Liver (tissue), 9 donors: ENCODE data around the gene LONRF2. TPM values are rescaled to one million over a fixed set of nuclear protein-coding genes. Genes with fewer than 3 reads are reported as not detected.
A peak's percentile ranks its signal among the peaks of the same experiment; 100 is the strongest.

Source experiments
- DNase-seq: peaks from one replicate; pipeline ENCODE4 v3.0.0-alpha.2; 2017; ENCODE audit warnings: low spot score
- H3K27ac ChIP-seq, 2 donors: one replicate each; pipeline ENCODE4 v1.7.0; 2013; ENCODE audit warnings: inconsistent platforms in 2 of 2, low read length in 2 of 2, control low read depth in 1 of 2, low read depth in 1 of 2, mild to moderate bottlenecking in 1 of 2
- H3K27me3 ChIP-seq, 4 donors: one replicate each; pipeline versions ENCODE4 v1.6.1 to v1.7.0; 2013; ENCODE audit warnings: low read length in 3 of 4, inconsistent platforms in 1 of 4, mild to moderate bottlenecking in 1 of 4, moderate library complexity in 1 of 4; ENCODE audit not compliant: control insufficient read depth in 4 of 4, insufficient read depth in 4 of 4
- H3K36me3 ChIP-seq, 4 donors: one replicate each; pipeline versions ENCODE4 v1.6.1 to v1.7.0; 2013; ENCODE audit warnings: low read length in 3 of 4, mild to moderate bottlenecking in 3 of 4, low read depth in 1 of 4, moderate library complexity in 1 of 4; ENCODE audit not compliant: control insufficient read depth in 4 of 4, insufficient read depth in 3 of 4
- H3K4me1 ChIP-seq, 4 donors: one replicate each; pipeline versions ENCODE4 v1.6.1 to v1.7.0; 2013; ENCODE audit warnings: low read length in 3 of 4, mild to moderate bottlenecking in 3 of 4, moderate library complexity in 1 of 4; ENCODE audit not compliant: control insufficient read depth in 4 of 4, insufficient read depth in 4 of 4
- H3K4me3 ChIP-seq, 3 donors: one replicate each; pipeline versions ENCODE4 v1.6.1 to v1.7.0; 2013; ENCODE audit warnings: low read length in 3 of 3, control low read depth in 1 of 3, low read depth in 1 of 3, mild to moderate bottlenecking in 1 of 3
- H3K9ac ChIP-seq, 2 donors: one replicate each; pipeline ENCODE4 v1.7.0; 2013; ENCODE audit warnings: low read length in 2 of 2, mild to moderate bottlenecking in 2 of 2, moderate library complexity in 2 of 2, control low read depth in 1 of 2, low read depth in 1 of 2
- H3K9me3 ChIP-seq, 4 donors: one replicate each; pipeline versions ENCODE4 v1.6.1 to v1.7.0; 2013; ENCODE audit warnings: low read length in 3 of 4; ENCODE audit not compliant: control insufficient read depth in 4 of 4
- ATF3 ChIP-seq: IDR thresholded peaks from 2 replicates; pipeline ENCODE4 v1.6.1; 2016; ENCODE audit warnings: antibody characterized with exemption
- CTCF ChIP-seq: fragments of 150-350 bp; IDR thresholded peaks from 2 replicates; pipeline ENCODE4 v1.5.1; 2017; ENCODE audit warnings: improper control_type of control experiment, low read depth, low read length; ENCODE audit not compliant: missing input control
- EGR1 ChIP-seq, 2 donors: IDR thresholded peaks; 2 replicates each; pipeline ENCODE4 v1.6.1; 2016 to 2018; ENCODE audit warnings: antibody characterized with exemption in 2 of 2, low read depth in 2 of 2
- FOXA1 ChIP-seq: IDR thresholded peaks from 2 replicates; pipeline ENCODE4 v1.6.1; 2016; ENCODE audit warnings: antibody characterized with exemption
- FOXA2 ChIP-seq: IDR thresholded peaks from 2 replicates; pipeline ENCODE4 v1.6.1; 2016; ENCODE audit warnings: antibody characterized with exemption
- GABPA ChIP-seq, 2 donors: IDR thresholded peaks in 1 of 2; conservative IDR thresholded peaks in 1 of 2; 2 replicates each; pipeline ENCODE4 v1.6.1; 2016; ENCODE audit warnings: antibody characterized with exemption in 2 of 2, mild to moderate bottlenecking in 1 of 2, moderate library complexity in 1 of 2
- HNF4A ChIP-seq, 2 donors: conservative IDR thresholded peaks; 2 replicates each; pipeline ENCODE4 v1.6.1; 2016; ENCODE audit warnings: antibody characterized with exemption in 2 of 2, mild to moderate bottlenecking in 2 of 2
- HNF4G ChIP-seq: IDR thresholded peaks from 2 replicates; pipeline ENCODE4 v1.6.1; 2016; ENCODE audit warnings: antibody characterized with exemption
- JUND ChIP-seq, 2 donors: IDR thresholded peaks; 2 replicates each; pipeline ENCODE4 v1.6.1; 2016; ENCODE audit warnings: antibody characterized with exemption in 2 of 2
- MAX ChIP-seq: IDR thresholded peaks from 2 replicates; pipeline ENCODE4 v1.6.1; 2016; ENCODE audit warnings: antibody characterized with exemption
- NR2F2 ChIP-seq: IDR thresholded peaks from 2 replicates; pipeline ENCODE4 v1.6.1; 2016; ENCODE audit warnings: antibody characterized with exemption
- RAD21 ChIP-seq, 2 donors: IDR thresholded peaks; 2 replicates each; pipeline ENCODE4 v1.6.1; 2016; ENCODE audit warnings: antibody characterized with exemption in 2 of 2, mild to moderate bottlenecking in 2 of 2
- REST ChIP-seq: IDR thresholded peaks from 2 replicates; pipeline ENCODE4 v1.6.1; 2016; ENCODE audit warnings: antibody characterized with exemption, mild to moderate bottlenecking
- RXRA ChIP-seq, 2 donors: IDR thresholded peaks; 2 replicates each; pipeline ENCODE4 v1.6.1; 2017 to 2018; ENCODE audit warnings: antibody characterized with exemption in 2 of 2, mild to moderate bottlenecking in 1 of 2
- SP1 ChIP-seq: IDR thresholded peaks from 2 replicates; pipeline ENCODE4 v1.6.1; 2018; ENCODE audit warnings: antibody characterized with exemption, mild to moderate bottlenecking
- TAF1 ChIP-seq: conservative IDR thresholded peaks from 2 replicates; pipeline ENCODE4 v1.6.1; 2016; ENCODE audit warnings: antibody characterized with exemption, mild to moderate bottlenecking
- YY1 ChIP-seq: IDR thresholded peaks from 2 replicates; pipeline ENCODE4 v1.6.1; 2016; ENCODE audit warnings: antibody characterized with exemption, mild to moderate bottlenecking
- ZBTB33 ChIP-seq: IDR thresholded peaks from 2 replicates; pipeline ENCODE4 v1.6.1; 2016; ENCODE audit warnings: antibody characterized with exemption
- WGBS: extraction: QIAGEN DNeasy Blood & Tissue Kit; methylation state at CpG from one replicate; pipeline ENCODE4 v1.1.7; 2013; 5-methylcytosine and 5-hydroxymethylcytosine counted together
- polyA plus RNA-seq, 2 donors: library from polyadenylated mRNA; stranded (reverse) in 1 of 2; unstranded in 1 of 2; fragments of 200-250 nt in 1 of 2; fragments of >200 nt in 1 of 2; fragmentation: Nextera tagmentation in 1 of 2; extraction: Ambion mirVana in 1 of 2; gene quantifications; one replicate each; pipeline versions ENCODE4 v1.2.1 to v1.2.3, GENCODE V29; 2013 to 2015
- total RNA-seq, 2 donors: library from RNA; depleted of rRNA; stranded (reverse); fragments of >200 nt; gene quantifications; one replicate each; pipeline ENCODE4 v1.2.3, GENCODE V29; 2014
- donor health status: healthy.
- donor health status: healthy.
- donor health status: healthy.
- donor health status: healthy.
- donor health status: healthy.

LONRF2 gene
- total and polyA plus RNA-seq, 4 donors = 0.06 to 3.7 (median 0.24) TPM

- DNase-seq = peak; percentile 69
- TF ChIP-seq RAD21 (IDR thresholded peaks at IDR 0.05) = peak; percentile 95 to 98
- TF ChIP-seq REST = no peak
- no peak for TF ChIP-seq EGR1 (IDR thresholded peaks at IDR 0.05; ENCODE audit: low read depth in 2 of 2)
- no peak for TF ChIP-seq FOXA1
- no peak for TF ChIP-seq HNF4A (conservative IDR thresholded peaks at IDR 0.05)
- no peak for TF ChIP-seq ZBTB33
- TF ChIP-seq GABPA (IDR thresholded peaks at IDR 0.05 in 1 of 2, conservative IDR thresholded peaks at IDR 0.05 in 1 of 2) = no peak
- peak; percentile 44 for TF ChIP-seq FOXA2
- TF ChIP-seq JUND (IDR thresholded peaks at IDR 0.05) = no peak
- no peak for TF ChIP-seq ATF3
- no peak for TF ChIP-seq SP1
- peak; percentile 81 for TF ChIP-seq CTCF
- TF ChIP-seq YY1 = no peak
- no peak for TF ChIP-seq NR2F2
- TF ChIP-seq RXRA (IDR thresholded peaks at IDR 0.05) = no peak
- TF ChIP-seq TAF1 = no peak
- no peak for TF ChIP-seq MAX
- TF ChIP-seq HNF4G = no peak
- 43% methylated on average over 6 of the region's 6 CpGs for WGBS
- Histone ChIP-seq H3K9ac (no peak overlapping the region), H3K36me3 (no peaks in the 10 kb centered on the region), H3K27ac (no peak overlapping the region), H3K9me3 (no peaks in the 10 kb centered on the region), H3K27me3 (no peaks in the 10 kb centered on the region), H3K4me1 (peaks cover 0 to 4% (median 2%) of the 10 kb centered on the region in 4 donors), H3K4me3 (no peak overlapping the region)
Observed at GRCh38 chr2:100242891-100243619, 79.2 kb downstream of the LONRF2 start.
